Vagina (tissue), 2 donors: ENCODE data around the gene XIRP2.

ENCODE experiments used
- CTCF ChIP-seq, 3 experiments: fragments of 450-650 bp in 2 of 3; fragments of 200-600 bp in 1 of 3; sonication (generic) in 1 of 3; IDR thresholded peaks; one replicate each; pipeline ENCODE4 v1.5.1; 2017 to 2019; ENCODE audit warnings: antibody characterized with exemption in 3 of 3, mild to moderate bottlenecking in 2 of 3, moderate library complexity in 2 of 3
- POLR2A ChIP-seq, 2 donors: fragments of 450-650 bp; IDR thresholded peaks; one replicate each; pipeline ENCODE4 v1.6.1; 2017; ENCODE audit warnings: antibody characterized with exemption in 2 of 2, mild to moderate bottlenecking in 2 of 2, moderate library complexity in 2 of 2

GRCh38 chr2:167187978-167188967, 300.0 kb downstream of the XIRP2 start:
- no peak for TF ChIP-seq POLR2A (IDR thresholded peaks at IDR 0.05)
- no peak for TF ChIP-seq CTCF (IDR thresholded peaks at IDR 0.05)
